K562 (cell line): ENCODE results near the gene WBP2NL. TPM values are rescaled to one million over a fixed set of nuclear protein-coding genes. Genes with fewer than 3 reads are reported as not detected.
A peak's percentile ranks its signal among the peaks of the same experiment; 100 is the strongest.

Experiments
- CBX3 ChIP-seq, 2 experiments: IDR thresholded peaks; 1 replicate in 1 of 2; 2 replicates in 1 of 2; pipeline ENCODE4 v1.6.1; 2012; ENCODE audit warnings: inconsistent platforms in 2 of 2, low read length in 2 of 2, borderline replicate concordance in 1 of 2, control low read depth in 1 of 2
- CHAMP1 ChIP-seq: fragments of 450-650 bp; IDR thresholded peaks from 2 replicates; pipeline ENCODE4 v1.6.1; 2016; ENCODE audit warnings: mild to moderate bottlenecking
- CHD7 ChIP-seq: fragments of 200-600 bp; sonication (generic); IDR thresholded peaks from one replicate; pipeline ENCODE4 v1.6.1; 2012; ENCODE audit warnings: mild to moderate bottlenecking, low read depth, low read length, inconsistent platforms
- CXXC5 ChIP-seq: fragments of 250-450 bp; sonication (Bioruptor Pico); IDR thresholded peaks from 2 replicates; pipeline ENCODE4 v1.8.0; 2022; ENCODE audit warnings: inconsistent platforms, mild to moderate bottlenecking, moderate library complexity
- GABPB2 ChIP-seq: fragments of 250-450 bp; sonication (Bioruptor Pico); conservative IDR thresholded peaks from 2 replicates; pipeline ENCODE4 v1.5.1; 2021; ENCODE audit warnings: mild to moderate bottlenecking
- GMEB1 ChIP-seq: fragments of 250-450 bp; sonication (Bioruptor Pico); IDR thresholded peaks from 2 replicates; pipeline ENCODE4 v1.4.0; 2020; ENCODE audit warnings: mild to moderate bottlenecking
- KDM1A ChIP-seq, 2 experiments: fragments of 450-650 bp; IDR thresholded peaks; 2 replicates each; pipeline ENCODE4 v1.6.1; 2016; ENCODE audit warnings: mild to moderate bottlenecking in 2 of 2
- POLR2B ChIP-seq: fragments of 450-650 bp; IDR thresholded peaks from 2 replicates; pipeline ENCODE4 v1.6.1; 2018; ENCODE audit warnings: low read depth; ENCODE audit not compliant: partially characterized antibody
- polyA plus RNA-seq, 8 experiments: library from polyadenylated mRNA; depleted of rRNA in 4 of 8; stranded (reverse) in 5 of 8; unstranded in 3 of 8; fragments of >200 nt; fragmentation: Nextera tagmentation in 2 of 8; fragmentation: Illumina TruSeq in 1 of 8; extraction: Ambion mirVana in 2 of 8; extraction: Trizol in 1 of 8; gene quantifications; 2 replicates each; pipeline versions ENCODE4 v1.2.1 to v1.2.3, GENCODE V29; 2011 to 2014; ENCODE audit warnings: inconsistent platforms in 1 of 8, missing spikeins in 1 of 8
- total RNA-seq, 7 experiments: library from RNA; depleted of rRNA in 6 of 7; stranded (reverse); fragments of >200 nt in 6 of 7; fragmentation: Illumina TruSeq in 2 of 7; extraction: Trizol in 2 of 7; gene quantifications; 2 replicates each; pipeline versions ENCODE4 v1.2.1 to v1.2.3, GENCODE V29; 2011 to 2021; ENCODE audit warnings: low replicate concordance in 1 of 7

Gene WBP2NL
- total and polyA plus RNA-seq, 9 of the 15 experiments (the other 6 are each of a cell fraction or from before 2014, with no cell fraction given): not detected

- TF ChIP-seq CHD7 (no peak), KDM1A (IDR thresholded peaks at IDR 0.05) (no peak), CBX3 (IDR thresholded peaks at IDR 0.05; ENCODE audit: borderline replicate concordance in 1 of 2, low read length in 2 of 2) (no peak; a peak in 1 of 3 replicates), CHAMP1 (no peak), GABPB2 (CRISPR knock-in tag) (no peak), CXXC5 (peak; percentile 80), POLR2B (peak; percentile 62), GMEB1 (0 out of 2 replicates have a peak, but pooled peaks have one; percentile 16)
These were observed 72.2 kb downstream of the WBP2NL start, which contains the start of gene NAGA (continued) for GRCh38 chr22:42070517-42071422.
